IPS DF 4.7 (cell line): ENCODE results near the gene SMIM24.
A peak's percentile ranks its signal among the peaks of the same experiment; 100 is the strongest.
"Not testable (repeated sequence)": the region's sequence is repeated elsewhere in the genome, so short reads cannot be mapped to it uniquely, and the experiment has no call there.

Experiments
- DNase-seq: peaks from one replicate; pipeline ENCODE4 v3.0.0-alpha.2; 2013; ENCODE audit warnings: low spot score; ENCODE audit errors: extremely low read depth

SMIM24 gene

GRCh38 chr19:3514930-3515329 lies 34.6 kb upstream of the SMIM24 start:
- DNase-seq = no peak

GRCh38 chr19:3513229-3514140 lies 33.2 kb upstream of the SMIM24 start:
- DNase-seq = no peak

- no peak for DNase-seq
Measured at GRCh38 chr19:3512562-3513228, 32.4 kb upstream of the SMIM24 start.

- no peak for DNase-seq
Measured at GRCh38 chr19:3511506-3512251, 31.4 kb upstream of the SMIM24 start.

GRCh38 chr19:3510727-3511126 lies 30.4 kb upstream of the SMIM24 start:
- no peak for DNase-seq

- no peak for DNase-seq
Measured at GRCh38 chr19:3509566-3509989, 29.3 kb upstream of the SMIM24 start.

- no peak for DNase-seq
Measured at GRCh38 chr19:3508771-3509535, 28.6 kb upstream of the SMIM24 start.

GRCh38 chr19:3508121-3508661 lies 27.9 kb upstream of the SMIM24 start:
- not testable (repeated sequence) for DNase-seq

- no peak for DNase-seq
Measured at GRCh38 chr19:3507371-3508120, 27.2 kb upstream of the SMIM24 start.

GRCh38 chr19:3506384-3507340 lies 26.3 kb upstream of the SMIM24 start:
- DNase-seq = no peak

GRCh38 chr19:3505598-3506383 lies 25.5 kb upstream of the SMIM24 start, which contains the start of gene FZR1:
FZR1 (plus strand) TSS chr19:3506311; CDS start chr19:3522990, 16,679 bp downstream.
- DNase-seq = peak; percentile 78

GRCh38 chr19:3504735-3505134 lies 24.4 kb upstream of the SMIM24 start:
- no peak for DNase-seq

GRCh38 chr19:3503036-3503572 lies 22.8 kb upstream of the SMIM24 start:
- no peak for DNase-seq

GRCh38 chr19:3501780-3502179 lies 21.5 kb upstream of the SMIM24 start:
- no peak for DNase-seq

- DNase-seq = peak; percentile 94
Measured at GRCh38 chr19:3500429-3501101, 20.2 kb upstream of the SMIM24 start, which contains the start of gene DOHH. DOHH (minus strand) TSS chr19:3500674; CDS start chr19:3496814, 3,860 bp downstream.

- DNase-seq = no peak
Measured at GRCh38 chr19:3499738-3500428, 19.6 kb upstream of the SMIM24 start.
